ENCODE data around the gene COX8C. TPM values are rescaled to one million over a fixed set of nuclear protein-coding genes. Genes with fewer than 3 reads are reported as not detected.

Gene COX8C
- total and polyA plus RNA-seq, 9 of the 15 experiments (the other 6 are each of a cell fraction or from before 2014, with no cell fraction given), result not detected

DNA sequence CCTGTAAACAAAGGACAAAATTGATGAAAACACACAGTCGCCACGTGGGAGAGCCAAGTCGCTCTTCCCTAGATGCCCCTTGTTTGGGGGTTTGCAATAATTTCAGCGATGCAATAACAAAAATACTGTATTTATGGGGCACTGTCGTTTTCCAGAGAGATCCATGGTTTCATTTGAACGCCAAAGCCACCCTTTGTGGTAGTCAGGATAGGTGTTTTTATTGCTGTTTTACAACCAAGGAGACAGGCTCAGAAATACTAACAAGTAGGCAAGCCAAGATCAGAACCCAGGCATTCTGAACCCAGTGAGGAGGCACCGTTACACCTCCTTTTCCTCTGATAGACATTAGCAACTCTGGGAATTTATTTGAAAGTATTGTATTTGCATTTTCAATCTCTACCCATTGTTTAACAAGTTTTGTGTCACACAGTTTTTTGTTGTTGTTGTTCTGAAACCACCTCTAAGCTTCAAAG is 13.3 kb upstream of the COX8C start (continued):
- TF ChIP-seq, protein P1, sequence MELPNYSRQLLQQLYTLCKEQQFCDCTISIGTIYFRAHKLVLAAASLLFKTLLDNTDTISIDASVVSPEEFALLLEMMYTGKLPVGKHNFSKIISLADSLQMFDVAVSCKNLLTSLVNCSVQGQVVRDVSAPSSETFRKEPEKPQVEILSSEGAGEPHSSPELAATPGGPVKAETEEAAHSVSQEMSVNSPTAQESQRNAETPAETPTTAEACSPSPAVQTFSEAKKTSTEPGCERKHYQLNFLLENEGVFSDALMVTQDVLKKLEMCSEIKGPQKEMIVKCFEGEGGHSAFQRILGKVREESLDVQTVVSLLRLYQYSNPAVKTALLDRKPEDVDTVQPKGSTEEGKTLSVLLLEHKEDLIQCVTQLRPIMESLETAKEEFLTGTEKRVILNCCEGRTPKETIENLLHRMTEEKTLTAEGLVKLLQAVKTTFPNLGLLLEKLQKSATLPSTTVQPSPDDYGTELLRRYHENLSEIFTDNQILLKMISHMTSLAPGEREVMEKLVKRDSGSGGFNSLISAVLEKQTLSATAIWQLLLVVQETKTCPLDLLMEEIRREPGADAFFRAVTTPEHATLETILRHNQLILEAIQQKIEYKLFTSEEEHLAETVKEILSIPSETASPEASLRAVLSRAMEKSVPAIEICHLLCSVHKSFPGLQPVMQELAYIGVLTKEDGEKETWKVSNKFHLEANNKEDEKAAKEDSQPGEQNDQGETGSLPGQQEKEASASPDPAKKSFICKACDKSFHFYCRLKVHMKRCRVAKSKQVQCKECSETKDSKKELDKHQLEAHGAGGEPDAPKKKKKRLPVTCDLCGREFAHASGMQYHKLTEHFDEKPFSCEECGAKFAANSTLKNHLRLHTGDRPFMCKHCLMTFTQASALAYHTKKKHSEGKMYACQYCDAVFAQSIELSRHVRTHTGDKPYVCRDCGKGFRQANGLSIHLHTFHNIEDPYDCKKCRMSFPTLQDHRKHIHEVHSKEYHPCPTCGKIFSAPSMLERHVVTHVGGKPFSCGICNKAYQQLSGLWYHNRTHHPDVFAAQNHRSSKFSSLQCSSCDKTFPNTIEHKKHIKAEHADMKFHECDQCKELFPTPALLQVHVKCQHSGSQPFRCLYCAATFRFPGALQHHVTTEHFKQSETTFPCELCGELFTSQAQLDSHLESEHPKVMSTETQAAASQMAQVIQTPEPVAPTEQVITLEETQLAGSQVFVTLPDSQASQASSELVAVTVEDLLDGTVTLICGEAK (IDR thresholded peaks at IDR 0.05), result 0 out of 2 replicates have a peak, but pooled peaks have one; percentile 16
- TF ChIP-seq, protein P1 (CRISPR knock-in tag; IDR thresholded peaks at IDR 0.05), result no peak
